ENCODE data around the gene EXD3.

EXD3 gene

GRCh38 chr9:137281345-137282116 is 141.4 kb downstream of the EXD3 start:
- peaks cover 19% of the 10 kb centered on the region for H3K36me3 ChIP-seq
- no peaks in the 10 kb centered on the region for H3K27me3 ChIP-seq (ENCODE audit: insufficient read depth, low read depth, severe bottlenecking)
- no peak overlapping the region for H3K27ac ChIP-seq
- no peak for DNase-seq
- TF ChIP-seq, protein P1, sequence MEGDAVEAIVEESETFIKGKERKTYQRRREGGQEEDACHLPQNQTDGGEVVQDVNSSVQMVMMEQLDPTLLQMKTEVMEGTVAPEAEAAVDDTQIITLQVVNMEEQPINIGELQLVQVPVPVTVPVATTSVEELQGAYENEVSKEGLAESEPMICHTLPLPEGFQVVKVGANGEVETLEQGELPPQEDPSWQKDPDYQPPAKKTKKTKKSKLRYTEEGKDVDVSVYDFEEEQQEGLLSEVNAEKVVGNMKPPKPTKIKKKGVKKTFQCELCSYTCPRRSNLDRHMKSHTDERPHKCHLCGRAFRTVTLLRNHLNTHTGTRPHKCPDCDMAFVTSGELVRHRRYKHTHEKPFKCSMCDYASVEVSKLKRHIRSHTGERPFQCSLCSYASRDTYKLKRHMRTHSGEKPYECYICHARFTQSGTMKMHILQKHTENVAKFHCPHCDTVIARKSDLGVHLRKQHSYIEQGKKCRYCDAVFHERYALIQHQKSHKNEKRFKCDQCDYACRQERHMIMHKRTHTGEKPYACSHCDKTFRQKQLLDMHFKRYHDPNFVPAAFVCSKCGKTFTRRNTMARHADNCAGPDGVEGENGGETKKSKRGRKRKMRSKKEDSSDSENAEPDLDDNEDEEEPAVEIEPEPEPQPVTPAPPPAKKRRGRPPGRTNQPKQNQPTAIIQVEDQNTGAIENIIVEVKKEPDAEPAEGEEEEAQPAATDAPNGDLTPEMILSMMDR (IDR thresholded peaks at IDR 0.05; ENCODE audit: low read depth, low read length) = no peak
- H3K4me3 ChIP-seq (ENCODE audit: low read depth, low read length) = no peak overlapping the region
- no peaks in the 10 kb centered on the region for H3K9me3 ChIP-seq (ENCODE audit: severe bottlenecking)

DNA sequence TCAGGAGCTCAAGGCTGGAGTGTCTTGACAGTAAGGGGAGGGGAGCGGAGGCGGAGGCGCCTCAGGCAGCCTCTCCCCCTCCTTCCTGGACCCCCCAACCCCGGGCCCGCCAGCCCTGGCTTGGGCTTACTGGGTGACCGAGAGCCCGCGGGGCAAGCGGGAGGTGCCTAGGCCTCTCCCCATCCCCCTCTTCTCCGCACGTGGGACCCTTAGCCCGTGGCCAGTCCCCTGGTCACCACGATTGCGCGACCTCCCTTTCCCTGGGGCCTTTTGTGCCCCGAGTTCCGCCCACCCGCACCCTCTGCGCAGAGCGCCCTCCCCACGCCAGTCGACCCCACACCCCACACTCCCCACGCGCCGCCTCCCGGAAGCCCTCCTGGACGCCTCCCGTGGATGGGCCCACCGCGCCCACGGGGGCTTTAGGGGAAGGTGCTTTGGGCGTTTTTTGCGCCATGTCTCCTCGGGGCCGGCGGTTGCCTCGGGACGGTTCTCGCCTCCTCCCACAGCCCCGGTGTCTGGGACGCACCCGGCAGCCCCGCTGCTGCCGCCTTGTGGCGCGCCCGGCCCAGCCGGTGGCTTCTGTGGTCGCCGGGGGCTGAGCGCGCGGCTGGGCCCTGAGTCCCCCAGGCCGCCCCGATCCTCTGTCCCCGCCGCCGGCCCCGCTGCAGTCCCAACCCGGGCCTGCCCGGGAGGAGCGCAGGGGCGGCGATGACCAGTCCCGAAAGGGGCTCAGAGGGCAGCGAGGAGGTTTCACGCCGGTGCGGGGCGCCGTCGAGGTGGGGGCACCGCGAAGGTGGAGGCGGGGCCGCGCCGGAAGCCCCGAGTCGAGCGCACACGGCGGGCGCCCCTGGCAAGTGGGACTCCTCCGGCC is 142.3 kb downstream of the EXD3 start:
- no peak for DNase-seq
- peaks cover 19% of the 10 kb centered on the region for H3K36me3 ChIP-seq
- no peaks in the 10 kb centered on the region for H3K27me3 ChIP-seq (ENCODE audit: insufficient read depth, low read depth, severe bottlenecking)
- no peaks in the 10 kb centered on the region for H3K9me3 ChIP-seq (ENCODE audit: severe bottlenecking)
- no peak overlapping the region for H3K27ac ChIP-seq
- no peak overlapping the region for H3K4me3 ChIP-seq (ENCODE audit: low read depth, low read length)
- TF ChIP-seq, protein P1 (IDR thresholded peaks at IDR 0.05; ENCODE audit: low read depth, low read length) = no peak

- H3K36me3 ChIP-seq = peaks cover 19% of the 10 kb centered on the region
- TF ChIP-seq, protein P1 (IDR thresholded peaks at IDR 0.05; ENCODE audit: low read depth, low read length) = no peak
- H3K27ac ChIP-seq = no peak overlapping the region
- DNase-seq = no peak
- H3K4me3 ChIP-seq (ENCODE audit: low read depth, low read length) = no peak overlapping the region
- no peaks in the 10 kb centered on the region for H3K27me3 ChIP-seq (ENCODE audit: insufficient read depth, low read depth, severe bottlenecking)
- H3K9me3 ChIP-seq (ENCODE audit: severe bottlenecking) = no peaks in the 10 kb centered on the region
Observed at GRCh38 chr9:137279741-137280473, 143.1 kb downstream of the EXD3 start.

GRCh38 chr9:137278721-137279711 is 143.9 kb downstream of the EXD3 start:
- Histone ChIP-seq H3K4me3 (ENCODE audit: low read depth, low read length) (no peak overlapping the region), H3K27ac (no peak overlapping the region), H3K9me3 (ENCODE audit: severe bottlenecking) (no peaks in the 10 kb centered on the region), H3K36me3 (peaks cover 19% of the 10 kb centered on the region), H3K27me3 (ENCODE audit: insufficient read depth, low read depth, severe bottlenecking) (no peaks in the 10 kb centered on the region)
- no peak for DNase-seq
- TF ChIP-seq, protein P1 (IDR thresholded peaks at IDR 0.05; ENCODE audit: low read depth, low read length) = no peak

Data from WERI-Rb-1 (cell line).